ENCODE results near the gene DUSP3.

DUSP3 gene

GRCh38 chr17:43772877-43773648 is 5.7 kb downstream of the DUSP3 start:
- H3K36me3 Mint-ChIP-seq (ENCODE audit: insufficient read depth), result peaks cover 9% of the 10 kb centered on the region
- H3K27ac Mint-ChIP-seq (ENCODE audit: low read depth), result no peak overlapping the region
- peak overlapping the region; percentile 11 for H3K4me3 Mint-ChIP-seq
- ATAC-seq (replicated peaks; ENCODE audit: extremely low read depth, poor library complexity, severe bottlenecking) (peak; percentile 55), DNase-seq (ENCODE audit: low spot score in 2 of 2) (no peak)
- no peaks in the 10 kb centered on the region for H3K27me3 Mint-ChIP-seq
- no peaks in the 10 kb centered on the region for H3K9me3 Mint-ChIP-seq
- peaks cover 13% of the 10 kb centered on the region for H3K4me1 Mint-ChIP-seq

- Mint-ChIP-seq H3K27ac (ENCODE audit: low read depth) (no peak overlapping the region), H3K9me3 (no peaks in the 10 kb centered on the region), H3K36me3 (ENCODE audit: insufficient read depth) (peaks cover 9% of the 10 kb centered on the region), H3K4me1 (peaks cover 13% of the 10 kb centered on the region), H3K4me3 (no peak overlapping the region), H3K27me3 (no peaks in the 10 kb centered on the region)
- no peak for ATAC-seq (replicated peaks; ENCODE audit: extremely low read depth, poor library complexity, severe bottlenecking)
- no peak for DNase-seq (ENCODE audit: low spot score in 2 of 2)
Measured at GRCh38 chr17:43771463-43771862, 7.3 kb downstream of the DUSP3 start.

- no peak for ATAC-seq (replicated peaks; ENCODE audit: extremely low read depth, poor library complexity, severe bottlenecking)
- no peaks in the 10 kb centered on the region for H3K9me3 Mint-ChIP-seq
- peaks cover 13% of the 10 kb centered on the region for H3K4me1 Mint-ChIP-seq
Measured at GRCh38 chr17:43770957-43771356, 7.8 kb downstream of the DUSP3 start.

GRCh38 chr17:43769859-43770258 is 8.9 kb downstream of the DUSP3 start:
- H3K27me3 Mint-ChIP-seq, result no peaks in the 10 kb centered on the region

More at GRCh38 chr17:43770957-43771356, 7.8 kb downstream of the DUSP3 start:
- DNase-seq (ENCODE audit: low spot score in 2 of 2), result no peak
- H3K27ac Mint-ChIP-seq (ENCODE audit: low read depth), result no peak overlapping the region
- H3K36me3 Mint-ChIP-seq (ENCODE audit: insufficient read depth), result peaks cover 9% of the 10 kb centered on the region
- H3K27me3 Mint-ChIP-seq, result no peaks in the 10 kb centered on the region
- no peak overlapping the region for H3K4me3 Mint-ChIP-seq

GRCh38 chr17:43769426-43769825 is 9.4 kb downstream of the DUSP3 start:
- no peaks in the 10 kb centered on the region for H3K27me3 Mint-ChIP-seq
- no peak for DNase-seq (ENCODE audit: low spot score in 2 of 2)
- H3K4me3 Mint-ChIP-seq, result no peak overlapping the region
- peaks cover 8% of the 10 kb centered on the region for H3K36me3 Mint-ChIP-seq (ENCODE audit: insufficient read depth)
- no peak for ATAC-seq (replicated peaks; ENCODE audit: extremely low read depth, poor library complexity, severe bottlenecking)
- no peaks in the 10 kb centered on the region for H3K9me3 Mint-ChIP-seq
- peaks cover 13% of the 10 kb centered on the region for H3K4me1 Mint-ChIP-seq
- no peak overlapping the region for H3K27ac Mint-ChIP-seq (ENCODE audit: low read depth)

More at GRCh38 chr17:43769859-43770258, 8.9 kb downstream of the DUSP3 start:
- no peak overlapping the region for H3K27ac Mint-ChIP-seq (ENCODE audit: low read depth)
- peaks cover 13% of the 10 kb centered on the region for H3K4me1 Mint-ChIP-seq
- no peak for ATAC-seq (replicated peaks; ENCODE audit: extremely low read depth, poor library complexity, severe bottlenecking)
- no peak for DNase-seq (ENCODE audit: low spot score in 2 of 2)
- H3K4me3 Mint-ChIP-seq, result no peak overlapping the region
- no peaks in the 10 kb centered on the region for H3K9me3 Mint-ChIP-seq
- peaks cover 8% of the 10 kb centered on the region for H3K36me3 Mint-ChIP-seq (ENCODE audit: insufficient read depth)

GRCh38 chr17:43768943-43769342 is 9.8 kb downstream of the DUSP3 start:
- Mint-ChIP-seq H3K27ac (ENCODE audit: low read depth) (no peak overlapping the region), H3K9me3 (no peaks in the 10 kb centered on the region), H3K36me3 (ENCODE audit: insufficient read depth) (peaks cover 6% of the 10 kb centered on the region), H3K4me3 (no peak overlapping the region), H3K27me3 (no peaks in the 10 kb centered on the region), H3K4me1 (peaks cover 13% of the 10 kb centered on the region)
- ATAC-seq (replicated peaks; ENCODE audit: extremely low read depth, poor library complexity, severe bottlenecking) (no peak), DNase-seq (ENCODE audit: low spot score in 2 of 2) (no peak)

- Mint-ChIP-seq H3K36me3 (ENCODE audit: insufficient read depth) (peaks cover 6% of the 10 kb centered on the region), H3K27ac (ENCODE audit: low read depth) (no peak overlapping the region), H3K9me3 (no peaks in the 10 kb centered on the region), H3K4me1 (peaks cover 11% of the 10 kb centered on the region), H3K4me3 (no peak overlapping the region), H3K27me3 (no peaks in the 10 kb centered on the region)
- ATAC-seq (replicated peaks; ENCODE audit: extremely low read depth, poor library complexity, severe bottlenecking) (no peak), DNase-seq (ENCODE audit: low spot score in 2 of 2) (no peak)
Measured at GRCh38 chr17:43768382-43768781, 10.4 kb downstream of the DUSP3 start.

- Mint-ChIP-seq H3K36me3 (ENCODE audit: insufficient read depth) (peaks cover 2% of the 10 kb centered on the region), H3K27ac (ENCODE audit: low read depth) (no peak overlapping the region), H3K4me1 (peaks cover 4% of the 10 kb centered on the region), H3K27me3 (no peaks in the 10 kb centered on the region), H3K4me3 (no peak overlapping the region), H3K9me3 (no peaks in the 10 kb centered on the region)
- no peak for ATAC-seq (replicated peaks; ENCODE audit: extremely low read depth, poor library complexity, severe bottlenecking)
- no peak for DNase-seq (ENCODE audit: low spot score in 2 of 2)
Measured at GRCh38 chr17:43767713-43768059, 11.1 kb downstream of the DUSP3 start.

GRCh38 chr17:43767053-43767712 is 11.6 kb downstream of the DUSP3 start:
- Mint-ChIP-seq H3K36me3 (ENCODE audit: insufficient read depth) (peaks cover 2% of the 10 kb centered on the region), H3K27me3 (no peaks in the 10 kb centered on the region), H3K9me3 (no peaks in the 10 kb centered on the region), H3K27ac (ENCODE audit: low read depth) (no peak overlapping the region), H3K4me1 (no peaks in the 10 kb centered on the region), H3K4me3 (no peak overlapping the region)
- DNase-seq (ENCODE audit: low spot score in 2 of 2) (no peak), ATAC-seq (replicated peaks; ENCODE audit: extremely low read depth, poor library complexity, severe bottlenecking) (no peak)

GRCh38 chr17:43766413-43767052 is 12.2 kb downstream of the DUSP3 start:
- H3K27me3 Mint-ChIP-seq, result no peaks in the 10 kb centered on the region
- DNase-seq (ENCODE audit: low spot score in 2 of 2) (peak in 1 of 2 donors; percentile 40), ATAC-seq (replicated peaks; ENCODE audit: extremely low read depth, poor library complexity, severe bottlenecking) (no peak)
- no peak overlapping the region for H3K4me3 Mint-ChIP-seq
- H3K4me1 Mint-ChIP-seq, result no peaks in the 10 kb centered on the region
- no peaks in the 10 kb centered on the region for H3K9me3 Mint-ChIP-seq
- peaks cover 2% of the 10 kb centered on the region for H3K36me3 Mint-ChIP-seq (ENCODE audit: insufficient read depth)
- H3K27ac Mint-ChIP-seq (ENCODE audit: low read depth), result no peak overlapping the region

GRCh38 chr17:43760254-43760852 is 18.4 kb downstream of the DUSP3 start:
- Mint-ChIP-seq H3K4me1 (no peaks in the 10 kb centered on the region), H3K27ac (ENCODE audit: low read depth) (no peak overlapping the region), H3K4me3 (no peak overlapping the region), H3K27me3 (peaks cover 39% of the 10 kb centered on the region), H3K36me3 (ENCODE audit: insufficient read depth) (peaks cover 1% of the 10 kb centered on the region), H3K9me3 (no peaks in the 10 kb centered on the region)
- ATAC-seq (replicated peaks; ENCODE audit: extremely low read depth, poor library complexity, severe bottlenecking) (peak; percentile 56), DNase-seq (ENCODE audit: low spot score in 2 of 2) (peak; percentile 79 to 81)

GRCh38 chr17:43759836-43760235 is 18.9 kb downstream of the DUSP3 start:
- peaks cover 40% of the 10 kb centered on the region for H3K27me3 Mint-ChIP-seq
- DNase-seq (ENCODE audit: low spot score in 2 of 2) (no peak), ATAC-seq (replicated peaks; ENCODE audit: extremely low read depth, poor library complexity, severe bottlenecking) (no peak)
- H3K27ac Mint-ChIP-seq (ENCODE audit: low read depth), result no peak overlapping the region
- no peak overlapping the region for H3K4me3 Mint-ChIP-seq
- H3K36me3 Mint-ChIP-seq (ENCODE audit: insufficient read depth), result peaks cover 1% of the 10 kb centered on the region
- no peaks in the 10 kb centered on the region for H3K4me1 Mint-ChIP-seq
- no peaks in the 10 kb centered on the region for H3K9me3 Mint-ChIP-seq

Measured in central memory CD8-positive, alpha-beta T cell (primary cell).